ENCODE data around the gene INSL4.

DNA sequence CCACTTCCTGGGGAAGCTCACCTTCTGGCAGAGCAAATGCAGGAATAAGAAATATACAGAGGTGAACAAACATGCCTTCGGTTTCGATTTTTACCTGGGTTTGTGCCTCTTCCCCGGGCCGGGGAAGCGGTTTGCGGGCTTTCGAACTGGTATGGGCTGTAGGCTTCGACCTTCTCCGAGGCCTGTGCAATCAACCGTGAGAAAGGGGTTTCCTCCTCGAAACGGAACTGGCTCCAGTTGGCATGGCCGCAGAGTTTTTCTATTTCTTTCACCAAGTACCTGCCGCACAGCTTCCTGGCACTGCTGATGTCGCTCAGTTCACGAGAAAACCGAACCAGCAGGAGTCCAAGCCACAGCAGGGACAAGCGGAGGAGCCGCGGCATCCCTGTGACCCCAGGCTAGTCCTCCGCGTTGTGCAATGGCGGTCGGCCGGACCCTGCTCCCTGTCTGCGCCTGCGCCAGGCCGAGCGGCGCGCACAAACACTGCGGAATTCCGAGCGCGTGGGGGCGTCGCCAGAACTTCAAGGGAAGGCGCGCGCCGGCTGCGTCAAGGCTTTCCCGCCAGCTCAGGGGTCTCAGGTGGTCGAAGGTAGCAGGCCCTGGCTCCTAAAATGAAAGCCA lies 45.9 kb upstream of the INSL4 start, which contains the start of gene INSL6:
- TF ChIP-seq, protein P1, sequence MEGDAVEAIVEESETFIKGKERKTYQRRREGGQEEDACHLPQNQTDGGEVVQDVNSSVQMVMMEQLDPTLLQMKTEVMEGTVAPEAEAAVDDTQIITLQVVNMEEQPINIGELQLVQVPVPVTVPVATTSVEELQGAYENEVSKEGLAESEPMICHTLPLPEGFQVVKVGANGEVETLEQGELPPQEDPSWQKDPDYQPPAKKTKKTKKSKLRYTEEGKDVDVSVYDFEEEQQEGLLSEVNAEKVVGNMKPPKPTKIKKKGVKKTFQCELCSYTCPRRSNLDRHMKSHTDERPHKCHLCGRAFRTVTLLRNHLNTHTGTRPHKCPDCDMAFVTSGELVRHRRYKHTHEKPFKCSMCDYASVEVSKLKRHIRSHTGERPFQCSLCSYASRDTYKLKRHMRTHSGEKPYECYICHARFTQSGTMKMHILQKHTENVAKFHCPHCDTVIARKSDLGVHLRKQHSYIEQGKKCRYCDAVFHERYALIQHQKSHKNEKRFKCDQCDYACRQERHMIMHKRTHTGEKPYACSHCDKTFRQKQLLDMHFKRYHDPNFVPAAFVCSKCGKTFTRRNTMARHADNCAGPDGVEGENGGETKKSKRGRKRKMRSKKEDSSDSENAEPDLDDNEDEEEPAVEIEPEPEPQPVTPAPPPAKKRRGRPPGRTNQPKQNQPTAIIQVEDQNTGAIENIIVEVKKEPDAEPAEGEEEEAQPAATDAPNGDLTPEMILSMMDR (IDR thresholded peaks at IDR 0.05) = no peak
- TF ChIP-seq EP300 (IDR thresholded peaks at IDR 0.05) = no peak

Measured in upper lobe of left lung (tissue), 4 donors.